Measurements from ENCODE around the gene RIPOR3.

Gene RIPOR3

GRCh38 chr20:50664254-50664653, 27.1 kb downstream of the RIPOR3 start:
- H3K27me3 ChIP-seq (ENCODE audit: low read length), result no peaks in the 10 kb centered on the region
- H4K20me1 ChIP-seq (ENCODE audit: low read depth, low read length), result no peaks in the 10 kb centered on the region
- TF ChIP-seq CTCF (IDR thresholded peaks at IDR 0.05; ENCODE audit: insufficient read depth, low read length, poor library complexity, severe bottlenecking) (no peak), EZH2phosphoT487 (conservative IDR thresholded peaks at IDR 0.05; ENCODE audit: low read length) (no peak)
- no peak overlapping the region for H3K9ac ChIP-seq (ENCODE audit: low read length)
- no peaks in the 10 kb centered on the region for H3K9me2 ChIP-seq (replicated peaks; ENCODE audit: insufficient read depth, low read length)
- H2AFZ ChIP-seq (ENCODE audit: low read depth, low read length, severe bottlenecking), result no peak overlapping the region
- H3K27ac ChIP-seq (ENCODE audit: low read depth, low read length), result no peak overlapping the region
- H3K79me2 ChIP-seq (ENCODE audit: insufficient read depth, low read length), result no peaks in the 10 kb centered on the region
- no peaks in the 10 kb centered on the region for H3F3A ChIP-seq (ENCODE audit: insufficient read depth)
- H3K4me3 ChIP-seq (ENCODE audit: insufficient read depth, low read length, poor library complexity, severe bottlenecking), result no peak overlapping the region
- H3K9me3 ChIP-seq (ENCODE audit: insufficient read depth, low read length), result no peaks in the 10 kb centered on the region
- H3K4me2 ChIP-seq (ENCODE audit: low read depth, low read length, poor library complexity, severe bottlenecking), result no peak overlapping the region
- H3K36me3 ChIP-seq (ENCODE audit: low read length), result no peaks in the 10 kb centered on the region

GRCh38 chr20:50663095-50663821, 28.1 kb downstream of the RIPOR3 start:
- Histone ChIP-seq H3K27me3 (ENCODE audit: low read length) (no peaks in the 10 kb centered on the region), H3K4me2 (ENCODE audit: low read depth, low read length, poor library complexity, severe bottlenecking) (no peak overlapping the region), H2AFZ (ENCODE audit: low read depth, low read length, severe bottlenecking) (no peak overlapping the region), H3K9me2 (replicated peaks; ENCODE audit: insufficient read depth, low read length) (no peaks in the 10 kb centered on the region), H3K9ac (ENCODE audit: low read length) (no peak overlapping the region), H3K27ac (ENCODE audit: low read depth, low read length) (no peak overlapping the region), H3K36me3 (ENCODE audit: low read length) (no peaks in the 10 kb centered on the region), H3K79me2 (ENCODE audit: insufficient read depth, low read length) (no peaks in the 10 kb centered on the region), H3K4me3 (ENCODE audit: insufficient read depth, low read length, poor library complexity, severe bottlenecking) (no peak overlapping the region), H3F3A (ENCODE audit: insufficient read depth) (no peaks in the 10 kb centered on the region), H3K9me3 (ENCODE audit: insufficient read depth, low read length) (no peaks in the 10 kb centered on the region), H4K20me1 (ENCODE audit: low read depth, low read length) (no peaks in the 10 kb centered on the region)
- TF ChIP-seq CTCF (IDR thresholded peaks at IDR 0.05; ENCODE audit: insufficient read depth, low read length, poor library complexity, severe bottlenecking), result peak; percentile 14
- TF ChIP-seq EZH2phosphoT487 (conservative IDR thresholded peaks at IDR 0.05; ENCODE audit: low read length), result no peak

GRCh38 chr20:50659975-50660670, 31.2 kb downstream of the RIPOR3 start:
- H3K27me3 ChIP-seq (ENCODE audit: low read length), result no peaks in the 10 kb centered on the region
- H3K4me3 ChIP-seq (ENCODE audit: insufficient read depth, low read length, poor library complexity, severe bottlenecking), result no peak overlapping the region
- H2AFZ ChIP-seq (ENCODE audit: low read depth, low read length, severe bottlenecking), result no peak overlapping the region
- no peaks in the 10 kb centered on the region for H3K9me3 ChIP-seq (ENCODE audit: insufficient read depth, low read length)
- no peaks in the 10 kb centered on the region for H3K79me2 ChIP-seq (ENCODE audit: insufficient read depth, low read length)
- H3K9ac ChIP-seq (ENCODE audit: low read length), result no peak overlapping the region
- H3F3A ChIP-seq (ENCODE audit: insufficient read depth), result no peaks in the 10 kb centered on the region
- H3K4me2 ChIP-seq (ENCODE audit: low read depth, low read length, poor library complexity, severe bottlenecking), result no peak overlapping the region
- no peaks in the 10 kb centered on the region for H4K20me1 ChIP-seq (ENCODE audit: low read depth, low read length)
- H3K27ac ChIP-seq (ENCODE audit: low read depth, low read length), result no peak overlapping the region
- H3K9me2 ChIP-seq (replicated peaks; ENCODE audit: insufficient read depth, low read length), result no peaks in the 10 kb centered on the region
- no peak for TF ChIP-seq EZH2phosphoT487 (conservative IDR thresholded peaks at IDR 0.05; ENCODE audit: low read length)
- no peak for TF ChIP-seq CTCF (IDR thresholded peaks at IDR 0.05; ENCODE audit: insufficient read depth, low read length, poor library complexity, severe bottlenecking)
- no peaks in the 10 kb centered on the region for H3K36me3 ChIP-seq (ENCODE audit: low read length)
